ENCODE results near the gene TRMT10C.
"Not testable (repeated sequence)": the region's sequence is repeated elsewhere in the genome, so short reads cannot be mapped to it uniquely, and the experiment has no call there.

Gene TRMT10C

DNA sequence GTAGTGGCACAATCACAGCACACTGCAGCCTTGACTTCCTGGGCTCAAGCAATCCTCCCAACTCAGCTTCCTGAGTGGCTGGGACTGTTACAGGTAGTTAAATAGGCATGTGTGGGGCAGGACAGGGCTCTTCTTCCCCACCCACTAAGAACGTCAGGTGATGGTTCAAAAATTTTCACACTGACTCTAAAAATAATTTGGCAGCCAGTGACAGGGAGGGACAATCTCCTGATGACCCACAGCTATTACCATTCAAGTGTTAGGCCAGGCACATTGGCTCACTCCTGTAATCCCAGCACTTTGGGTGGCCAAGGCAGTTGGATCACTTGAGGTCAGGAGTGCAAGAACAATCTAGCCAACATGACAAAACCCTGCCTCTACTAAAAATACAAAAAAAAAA lies 12.2 kb upstream of the TRMT10C start:
- no peak for DNase-seq

DNA sequence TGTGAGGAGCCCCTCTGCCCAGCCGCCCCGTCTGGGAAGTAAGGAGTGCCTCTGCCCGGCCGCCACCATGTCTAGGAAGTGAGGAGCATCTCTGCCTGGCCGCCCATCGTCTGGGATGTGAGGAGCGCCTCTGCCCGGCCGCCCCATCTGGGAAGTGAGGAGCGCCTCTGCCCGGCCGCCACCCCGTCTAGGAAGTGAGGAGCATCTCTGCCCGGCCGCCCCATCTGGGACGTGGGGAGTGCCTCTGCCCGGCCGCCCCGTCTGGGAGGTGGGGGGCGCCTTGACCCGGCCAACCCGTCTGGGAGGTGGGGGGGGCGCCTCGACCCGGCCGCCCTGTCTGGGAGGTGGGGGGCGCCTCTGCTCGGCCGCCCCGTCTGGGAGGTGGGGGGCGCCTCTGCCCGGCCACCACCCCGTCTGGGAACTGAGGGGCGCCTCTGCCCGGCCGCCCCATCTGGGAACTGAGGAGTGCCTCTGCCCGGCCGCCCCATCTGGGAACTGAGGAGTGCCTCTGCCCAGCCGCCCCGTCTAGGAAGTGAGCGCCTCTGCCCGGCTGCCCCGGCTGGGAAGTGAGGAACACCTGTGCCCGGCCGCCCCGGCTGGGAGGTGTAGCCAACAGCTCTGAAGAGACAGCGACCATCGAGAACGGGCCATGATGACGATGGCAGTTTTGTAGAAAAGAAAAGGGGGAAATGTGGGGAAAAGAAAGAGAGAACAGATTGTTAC lies 10.1 kb upstream of the TRMT10C start:
- not testable (repeated sequence) for DNase-seq

DNA sequence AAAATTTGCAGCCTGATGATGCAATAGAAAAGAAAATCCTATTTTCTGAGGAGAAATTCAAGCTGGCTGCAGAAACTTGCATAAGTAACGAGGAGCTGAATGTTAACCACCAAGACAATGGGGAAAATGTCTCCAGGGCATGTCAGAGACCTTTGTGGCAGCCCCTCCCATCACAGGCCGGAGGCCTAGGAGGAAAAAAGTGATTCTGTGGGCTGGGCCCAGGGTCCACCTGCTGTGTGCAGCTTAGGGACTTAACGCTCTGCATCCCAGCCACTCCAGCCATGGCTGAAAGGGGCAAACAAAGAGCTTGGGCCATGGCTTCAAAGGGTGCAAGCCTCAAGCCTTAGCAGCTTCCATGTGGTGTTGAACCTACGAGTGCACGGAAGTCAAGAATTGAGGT lies 8.3 kb upstream of the TRMT10C start:
- DNase-seq: not testable (repeated sequence)

DNA sequence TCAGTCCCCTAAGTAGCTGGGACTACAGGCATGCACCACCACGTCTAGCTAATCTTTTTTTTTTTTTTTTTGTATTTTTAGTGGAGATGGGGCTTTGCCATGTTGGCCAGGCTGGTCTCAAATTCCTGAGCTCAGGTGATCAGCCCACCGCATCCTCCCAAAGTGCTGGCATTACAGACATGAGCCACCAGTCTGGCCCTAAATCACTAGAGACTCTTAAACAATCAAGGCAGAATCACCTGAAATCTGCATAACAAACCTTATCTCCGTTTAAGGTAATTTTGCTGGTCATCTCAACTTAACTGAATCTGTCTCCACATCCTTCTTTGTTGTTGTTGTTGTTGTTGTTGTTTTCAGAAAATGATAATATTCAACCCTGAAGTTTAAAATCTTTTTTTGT lies 5.6 kb upstream of the TRMT10C start:
- DNase-seq: no peak

DNA sequence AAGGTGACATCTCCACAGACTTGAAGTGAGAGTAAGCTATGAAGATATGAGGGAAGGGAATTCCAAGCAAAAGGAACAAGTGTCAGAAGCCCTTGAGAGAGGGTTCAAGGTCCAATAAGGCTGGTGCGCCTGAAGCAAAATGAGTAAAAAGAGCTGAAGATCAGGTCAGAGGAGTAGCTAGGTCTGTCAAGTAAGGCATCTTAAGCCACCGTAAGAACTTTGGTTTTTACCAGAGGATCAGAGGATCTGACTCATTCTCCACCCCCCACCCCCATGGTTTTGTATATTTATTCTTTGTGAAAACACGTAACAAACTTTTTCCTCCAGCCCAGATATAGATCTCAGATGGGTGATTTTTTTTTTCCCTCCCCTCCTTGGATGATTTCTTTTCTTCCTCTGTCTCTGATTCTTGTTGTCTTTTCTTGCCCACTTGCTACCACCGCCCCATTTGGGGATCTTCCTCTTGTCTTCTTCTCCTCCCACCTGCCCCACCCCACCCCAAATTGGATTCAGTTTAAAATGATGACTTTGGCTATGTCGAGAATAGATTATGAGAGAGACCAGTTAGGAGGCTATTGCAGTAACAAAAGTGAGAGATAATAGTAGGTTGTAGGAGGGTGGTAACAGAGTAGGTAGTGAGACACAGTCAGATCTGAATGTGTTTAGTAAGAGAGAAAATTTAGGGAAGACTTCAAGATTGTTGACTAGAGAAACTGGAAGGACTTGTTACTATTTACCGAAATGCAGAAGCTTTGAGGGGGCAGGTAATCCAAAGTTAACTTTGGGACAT lies 6.1 kb downstream of the TRMT10C start:
- DNase-seq: no peak

DNA sequence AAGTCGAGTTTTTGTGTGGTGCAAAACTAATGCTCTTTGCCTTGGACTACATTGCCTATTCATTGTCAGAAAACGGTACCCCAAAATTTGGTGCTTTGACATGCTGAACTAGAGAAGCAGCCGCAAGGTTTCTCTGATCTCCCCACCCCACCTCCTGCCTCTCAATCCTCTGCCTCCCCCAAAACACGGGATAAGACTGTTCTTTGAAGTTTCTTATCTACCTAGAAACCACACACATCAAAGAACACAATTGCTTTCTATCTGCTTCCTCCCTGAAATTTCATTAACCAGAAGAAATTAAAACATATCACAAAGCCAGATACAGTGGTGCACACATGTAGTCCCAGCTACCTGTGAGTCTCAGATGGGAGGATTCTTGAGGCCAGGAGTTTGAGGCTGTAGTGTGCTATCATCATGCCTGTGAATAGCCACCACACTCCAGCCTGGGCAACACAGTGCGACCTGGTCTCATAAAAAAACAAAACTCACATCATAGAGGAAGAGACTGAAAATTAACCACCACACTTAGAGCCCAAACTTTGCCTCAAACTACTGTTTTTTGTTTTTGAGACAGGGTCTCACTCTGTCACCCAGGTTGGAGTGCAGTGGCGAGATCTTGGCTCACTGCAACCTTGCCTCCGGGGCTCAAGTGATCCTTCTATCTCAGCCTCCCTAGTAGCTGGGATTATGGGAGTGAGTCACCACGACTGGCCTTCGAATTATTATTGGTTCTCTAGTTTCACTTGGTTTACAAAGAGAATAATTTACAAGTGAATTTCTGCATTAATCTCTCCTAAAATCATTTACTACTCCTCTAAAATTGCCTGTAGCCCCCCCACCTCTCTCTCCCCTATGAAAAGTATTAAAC lies 9.6 kb downstream of the TRMT10C start:
- DNase-seq: no peak

DNA sequence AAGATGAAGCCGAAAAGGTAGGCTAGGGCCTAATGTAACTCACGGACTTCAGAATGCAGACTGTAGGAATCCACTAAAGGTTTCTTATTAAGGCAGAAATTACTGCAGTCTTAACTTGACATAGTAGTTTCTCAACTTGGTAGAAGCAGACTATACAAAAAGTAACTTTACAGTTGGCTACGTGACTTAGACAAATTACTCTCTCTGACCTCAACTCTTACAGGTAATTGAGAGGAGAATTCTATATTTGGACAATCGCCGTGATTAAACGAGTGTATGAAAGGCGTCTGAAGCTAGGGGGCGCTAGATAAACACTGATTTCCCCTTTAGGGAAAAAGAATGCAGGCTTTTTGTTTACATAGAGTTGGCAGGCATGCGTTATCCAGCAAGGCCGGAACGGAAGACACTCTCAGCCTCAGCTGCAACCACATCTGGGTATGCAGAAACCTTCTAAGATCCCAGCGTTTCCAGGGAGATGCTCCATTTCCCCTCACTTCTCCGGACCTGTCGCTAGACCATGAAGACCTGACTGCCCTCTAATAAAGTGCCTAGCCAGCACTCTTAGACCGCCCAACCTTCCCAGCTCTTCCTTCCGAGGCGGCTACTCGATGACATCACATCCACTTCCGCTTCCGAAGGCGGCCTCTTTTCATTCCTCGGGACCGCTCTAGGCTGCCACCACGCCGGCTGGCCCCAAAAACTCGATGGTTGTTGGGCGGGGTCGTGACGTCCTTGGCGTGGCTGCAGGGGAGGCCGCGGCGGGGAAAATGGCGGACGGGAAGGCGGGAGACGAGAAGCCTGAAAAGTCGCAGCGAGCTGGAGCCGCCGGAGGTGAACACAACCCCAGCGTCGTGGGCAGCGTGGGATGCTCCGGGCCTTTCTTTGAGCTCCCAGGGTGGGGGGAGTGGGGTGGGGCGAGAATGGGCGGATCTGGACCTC lies 12.1 kb downstream of the TRMT10C start, which contains the start of gene PCNP:
TSS of gene PCNP (plus strand) at position 732 of the 939 bp plus-strand sequence. CDS start at position 768, 36 bp downstream.
- DNase-seq: peak; percentile 98 to 99

DNA sequence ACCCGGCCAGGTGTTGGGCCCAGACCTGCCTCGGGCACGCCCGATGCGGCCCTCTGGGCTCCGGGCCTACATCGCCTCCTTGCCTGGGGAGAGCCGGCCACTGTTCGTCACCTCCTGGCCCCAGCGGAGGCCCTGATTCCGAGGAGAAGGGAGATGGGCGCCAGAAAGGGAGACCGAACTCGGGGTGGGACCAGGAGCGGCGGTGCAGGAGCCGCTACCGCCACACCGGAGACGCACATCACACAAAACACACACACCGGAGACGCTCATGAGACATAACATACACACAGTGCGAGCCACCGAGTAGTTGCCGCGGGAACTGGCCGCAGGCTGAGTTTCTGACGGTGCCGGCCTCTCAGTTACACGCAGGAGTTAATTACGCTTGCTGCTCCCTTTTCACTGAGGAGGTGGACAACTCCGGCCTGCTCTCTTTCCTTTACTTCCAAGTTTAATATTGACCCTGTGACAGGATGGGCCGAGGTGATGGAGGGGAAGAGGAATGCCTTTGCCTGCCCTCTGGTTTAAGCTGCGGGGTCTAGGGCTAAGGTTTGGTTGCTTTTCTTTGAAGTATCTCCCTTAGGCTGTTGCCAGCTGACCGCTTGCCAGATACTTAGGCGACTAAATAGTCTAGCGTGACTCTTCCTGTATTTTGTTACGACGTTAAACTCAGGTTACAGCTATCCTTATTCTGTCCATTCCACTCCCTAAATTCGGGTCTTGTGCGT lies 12.9 kb downstream of the TRMT10C start:
- DNase-seq: peak; percentile 68 to 76

DNA sequence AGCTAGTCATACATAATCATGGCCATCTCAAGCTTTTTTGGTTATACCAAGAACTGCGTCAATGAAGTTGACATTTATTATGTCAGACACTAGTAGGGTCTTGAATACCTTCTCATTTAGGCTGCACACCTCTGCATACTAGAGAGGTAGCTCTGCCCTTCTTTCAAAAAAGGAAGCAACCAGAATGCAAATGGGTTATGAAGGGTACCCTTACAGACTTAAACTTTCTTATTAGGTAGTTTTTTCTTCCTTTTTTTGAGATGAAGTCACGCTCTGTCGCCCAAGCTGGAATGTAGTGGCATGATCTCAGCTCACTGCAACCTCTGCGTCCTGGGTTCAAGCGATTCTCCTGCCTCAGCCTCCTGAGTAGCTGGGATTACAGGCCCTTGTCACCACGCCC lies 15.6 kb downstream of the TRMT10C start:
- no peak for DNase-seq

DNA sequence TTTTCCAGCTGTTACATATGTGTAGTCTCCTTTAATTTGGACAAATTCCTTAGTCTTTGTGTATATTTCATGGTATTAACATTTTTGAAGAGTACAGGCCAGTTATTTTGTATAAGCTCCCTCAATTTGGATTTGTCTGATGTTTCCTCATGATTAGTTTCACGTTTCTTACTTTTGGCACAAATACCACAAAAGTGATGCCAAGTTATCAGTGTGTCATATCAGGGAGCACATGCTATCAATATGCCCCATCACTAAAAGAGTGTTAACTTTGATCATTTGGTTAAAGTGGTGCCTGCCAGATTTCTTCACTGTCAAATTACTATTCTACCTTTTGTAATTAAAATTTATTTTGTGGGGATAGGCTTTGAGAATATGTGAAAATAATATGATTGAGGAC lies 26.9 kb downstream of the TRMT10C start:
- no peak for DNase-seq

DNA sequence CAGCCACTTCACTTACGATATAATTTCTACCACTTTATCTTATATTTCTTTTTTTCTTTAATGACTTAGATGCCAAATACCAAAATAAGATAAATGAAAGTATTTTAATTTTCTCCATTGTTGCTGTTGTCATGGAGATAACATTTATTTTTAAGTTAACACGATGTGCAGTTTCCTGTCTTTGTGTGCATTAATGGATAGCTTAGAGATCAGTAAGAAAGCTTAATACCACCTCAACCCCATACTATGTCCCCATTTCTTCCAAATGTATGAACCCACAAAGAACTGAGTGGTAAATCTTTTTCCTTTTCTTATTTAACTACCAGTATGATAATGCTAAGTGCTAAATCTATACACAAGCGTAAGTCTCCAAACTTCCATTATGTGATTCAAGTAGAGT lies 29.4 kb downstream of the TRMT10C start:
- DNase-seq: no peak

DNA sequence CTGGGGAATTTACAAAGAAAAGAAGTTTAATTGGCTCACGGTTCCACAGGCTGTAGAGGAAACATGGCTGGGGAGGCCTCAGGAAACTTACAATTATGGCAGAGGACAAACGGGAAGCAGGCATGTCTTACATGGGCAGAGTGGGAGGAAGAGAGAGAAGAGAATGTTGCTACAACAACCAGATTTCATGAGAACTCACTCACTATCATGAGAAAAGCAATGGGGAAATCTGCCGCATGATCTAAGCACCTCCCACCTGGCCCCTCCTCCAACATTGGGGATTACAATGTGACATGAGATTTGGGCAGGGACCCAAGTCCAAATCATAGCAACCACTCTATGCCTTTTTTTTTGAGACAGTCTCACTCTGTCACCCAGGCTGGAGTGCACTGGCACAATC lies 41.1 kb downstream of the TRMT10C start:
- no peak for DNase-seq

DNA sequence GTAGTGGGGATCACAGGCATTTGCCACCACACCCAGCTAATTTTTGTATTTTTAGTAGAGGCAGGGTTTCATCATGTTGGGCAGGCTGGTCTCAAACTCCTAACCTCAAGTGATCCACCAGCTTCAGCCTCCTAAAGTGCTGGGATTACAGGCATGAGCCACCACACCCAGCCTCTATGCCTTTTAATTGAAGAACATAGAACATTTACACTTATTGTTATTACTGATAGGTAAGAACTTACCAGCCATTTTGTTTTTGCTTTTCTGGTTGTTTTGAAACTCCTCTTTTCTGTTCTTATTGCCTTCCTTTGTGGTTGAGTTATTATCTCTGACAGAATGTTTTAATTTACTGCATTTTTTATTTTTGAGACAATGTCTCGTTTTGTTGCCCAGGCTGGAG lies 41.5 kb downstream of the TRMT10C start:
- DNase-seq: no peak

DNA sequence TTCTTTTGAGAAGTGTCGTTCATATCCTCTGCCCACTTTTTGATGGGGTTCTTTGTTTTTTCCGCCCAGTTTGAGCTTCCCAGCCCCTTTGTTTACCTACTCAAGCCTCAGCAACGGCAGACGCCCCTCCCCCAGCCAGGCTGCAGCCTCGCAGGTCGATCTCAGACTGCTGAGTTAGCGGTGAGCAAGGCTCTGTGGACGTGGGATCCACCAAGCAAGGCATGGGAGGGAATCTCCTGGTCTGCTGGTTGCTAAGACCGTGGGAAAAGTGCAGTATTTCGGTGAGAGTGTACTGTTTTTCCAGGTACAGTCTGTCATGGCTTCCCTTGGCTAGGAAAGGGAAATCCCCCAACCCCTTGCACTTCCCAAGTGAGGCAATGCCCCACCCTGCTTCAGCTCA lies 43.7 kb downstream of the TRMT10C start:
- not testable (repeated sequence) for DNase-seq

DNA sequence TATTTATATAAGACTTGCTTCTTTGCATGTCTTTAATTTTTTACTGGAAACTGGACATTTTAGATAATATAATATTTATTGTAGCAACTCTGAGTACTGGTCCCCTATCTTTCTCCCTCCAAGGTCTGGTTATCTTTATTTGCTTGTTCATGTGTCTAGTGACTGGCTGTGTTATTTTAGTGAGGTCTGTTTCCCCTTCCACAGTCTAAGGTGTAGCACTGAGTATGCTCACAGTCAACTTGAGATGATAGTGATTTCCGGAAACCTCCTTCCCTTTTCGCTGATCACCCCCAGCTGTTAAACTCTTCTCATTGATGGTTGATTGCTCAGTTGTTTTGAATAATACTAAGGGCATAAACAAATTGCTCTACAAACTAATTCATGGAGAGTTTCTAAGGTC lies 49.4 kb downstream of the TRMT10C start:
- DNase-seq: no peak

DNA sequence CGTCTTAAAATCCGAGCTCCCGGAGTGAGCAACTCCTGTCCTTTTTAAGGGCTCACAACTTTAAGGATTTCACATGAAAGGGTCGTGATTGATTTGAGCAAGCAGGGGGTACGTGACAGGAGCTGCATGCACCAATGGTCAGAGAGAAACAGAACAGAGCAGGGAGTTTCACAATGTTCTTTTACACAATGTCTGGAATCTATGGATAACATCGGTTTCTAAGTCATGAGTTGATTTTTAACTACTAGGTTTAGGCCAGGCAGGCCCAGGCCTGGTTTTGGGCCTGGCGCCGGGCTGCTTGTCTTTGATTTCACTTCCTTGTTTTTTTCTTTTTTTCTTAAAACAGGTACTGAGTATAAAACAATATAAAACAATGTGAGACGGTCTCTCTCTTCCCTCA lies 51.3 kb downstream of the TRMT10C start:
- not testable (repeated sequence) for DNase-seq

DNA sequence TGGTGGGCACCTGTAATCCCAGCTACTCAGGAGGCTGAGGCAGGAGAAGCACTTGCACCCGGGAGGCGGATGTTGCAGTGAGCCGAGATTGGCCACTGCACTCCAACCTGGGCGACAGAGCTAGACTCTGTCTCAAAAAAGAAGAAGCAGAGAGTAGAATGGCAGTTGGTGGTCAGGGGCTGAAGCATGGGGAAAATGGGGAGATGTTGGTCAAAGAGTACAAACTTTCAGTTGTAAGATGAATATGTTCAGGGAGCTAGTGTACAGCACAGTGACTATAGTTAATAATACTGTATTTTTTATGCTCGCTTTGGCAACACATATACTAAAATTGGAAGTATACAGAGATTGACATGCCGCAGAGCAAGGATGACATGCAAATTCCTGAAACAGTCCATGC lies 53.9 kb downstream of the TRMT10C start:
- no peak for DNase-seq
